C4-2B (cell line): ENCODE results near the gene HOXD1.

Experiments used
- CTCF ChIP-seq: fragments of 450-650 bp; conservative IDR thresholded peaks from 2 replicates; pipeline ENCODE4 v1.5.1; 2017; ENCODE audit warnings: mild to moderate bottlenecking
- ZFX ChIP-seq: fragments of 450-650 bp; IDR thresholded peaks from 2 replicates; pipeline ENCODE4 v1.6.1; 2017

GRCh38 chr2:176178038-176178756 lies 10.3 kb upstream of the HOXD1 start:
- TF ChIP-seq CTCF: no peak
- no peak for TF ChIP-seq ZFX
